ENCODE data around the gene HOXA13. TPM values are rescaled to one million over a fixed set of nuclear protein-coding genes. Genes with fewer than 3 reads are reported as not detected.

Gene HOXA13
- total RNA-seq, 3 donors from 2014 or later = 0.16 to 0.33 TPM; not detected in 1

DNA sequence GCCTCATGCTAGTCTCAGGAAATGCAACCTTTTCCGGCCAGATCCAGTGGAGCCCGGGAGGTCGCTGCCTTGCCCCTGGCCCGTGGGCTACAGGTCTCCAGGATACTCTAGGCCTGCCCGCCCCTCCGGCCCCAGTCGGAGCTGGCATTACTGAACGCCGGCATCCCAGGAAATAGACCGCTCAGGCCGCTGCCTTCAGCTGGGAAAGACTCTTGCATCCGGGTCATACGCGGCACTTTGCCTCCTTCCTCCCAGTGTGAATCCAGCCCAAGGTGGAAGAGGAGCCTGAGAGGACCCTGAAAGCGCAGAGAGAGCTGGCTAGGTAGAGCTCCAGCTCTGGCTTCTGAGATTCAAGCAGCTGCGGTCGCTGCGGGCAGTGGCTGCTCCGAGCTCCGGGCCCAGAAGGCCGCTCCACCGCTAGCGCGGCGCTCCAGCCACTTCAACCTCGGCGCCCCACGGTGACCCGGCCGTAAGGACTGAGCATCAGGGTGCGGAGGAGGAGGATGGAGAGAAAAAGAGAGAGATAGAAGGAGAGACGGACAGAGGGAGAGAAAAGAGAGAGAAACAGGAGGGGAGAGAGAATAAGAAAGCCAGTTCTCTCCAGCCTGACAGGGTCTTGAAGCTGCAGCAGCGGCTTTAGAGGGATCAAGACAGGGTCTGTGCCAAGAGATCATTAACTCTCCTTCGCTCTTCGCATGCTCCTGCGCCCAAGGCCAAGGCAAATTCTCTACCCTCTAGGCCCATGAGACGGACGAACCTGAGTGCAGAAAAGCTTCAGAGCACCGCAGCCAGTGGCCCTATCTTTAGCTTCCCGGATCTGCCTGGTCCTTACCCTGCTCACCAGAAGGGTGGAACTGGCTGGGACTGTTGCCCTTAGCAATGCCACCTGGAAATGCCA lies 24.0 kb downstream of the HOXA13 start:
- H3K27me3 ChIP-seq = peaks cover 5 to 67% of the 10 kb centered on the region in 2 donors
- H3K4me1 ChIP-seq = no peaks in the 10 kb centered on the region
- no peaks in the 10 kb centered on the region for H3K36me3 ChIP-seq
- no peaks in the 10 kb centered on the region for H3K9me3 ChIP-seq
- DNase-seq (ENCODE audit: low spot score in 2 of 2) = peak in 1 of 2 donors; percentile 49
- no peak overlapping the region for H3K27ac ChIP-seq
- H3K4me3 ChIP-seq = peak overlapping the region in 1 of 3 donors; percentile 19
- no peak for TF ChIP-seq POLR2AphosphoS5 (IDR thresholded peaks at IDR 0.05)
- intact Hi-C loops (cut with DNase I; ENCODE audit: low total_unique reads) = loop anchor here (10.0 kb wide), 1 partner anchor 1321 kb away; no protein-coding TSS in a partner anchor

DNA sequence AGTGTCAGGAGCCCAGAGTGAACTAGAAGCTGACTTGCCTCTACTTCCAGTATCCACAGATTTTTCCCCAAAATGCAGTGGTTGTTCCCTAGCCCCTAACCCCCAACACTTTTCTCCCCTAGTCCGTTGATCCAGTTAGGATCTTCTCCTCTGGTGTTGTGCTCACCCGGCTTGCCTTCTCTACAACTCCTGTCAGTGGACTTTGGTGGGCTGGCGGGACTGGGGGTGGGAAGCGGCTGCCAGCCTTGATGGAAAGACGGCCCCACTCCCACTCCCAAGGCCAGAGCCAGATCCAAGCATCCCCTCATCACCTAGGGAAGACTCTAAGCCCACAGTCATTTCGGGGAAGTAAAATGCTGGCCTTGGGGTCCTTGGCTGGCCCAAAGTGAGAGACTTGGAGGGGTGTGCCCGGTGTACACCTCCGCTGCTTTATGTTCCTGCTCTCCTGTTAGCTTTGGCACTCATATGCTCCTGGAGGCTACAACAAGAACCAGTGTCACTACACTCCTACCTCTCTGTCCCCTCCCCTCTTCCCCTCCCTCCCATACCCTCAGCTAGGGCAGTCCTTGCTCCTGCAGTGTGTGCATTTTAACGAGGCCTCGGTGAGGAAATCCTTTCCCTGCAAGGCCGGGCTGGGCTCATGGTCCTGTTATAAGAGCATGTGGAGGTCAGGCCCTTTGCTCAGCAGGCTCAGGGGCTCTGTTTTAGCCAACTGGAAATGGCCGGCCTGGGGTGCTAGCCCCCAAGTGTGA lies 24.8 kb downstream of the HOXA13 start:
- DNase-seq (ENCODE audit: low spot score in 2 of 2) = peak in 1 of 2 donors; percentile 42
- Histone ChIP-seq H3K27me3 (peaks cover 4 to 67% of the 10 kb centered on the region in 2 donors), H3K36me3 (no peaks in the 10 kb centered on the region), H3K9me3 (no peaks in the 10 kb centered on the region), H3K4me3 (peak overlapping the region in 2 of 3 donors; percentile 62 to 76), H3K27ac (no peak overlapping the region), H3K4me1 (no peaks in the 10 kb centered on the region)
- intact Hi-C loops (cut with DNase I; ENCODE audit: low total_unique reads) = loop anchor here (10.0 kb wide), 1 partner anchor 1320 kb away; no protein-coding TSS in a partner anchor
- TF ChIP-seq POLR2A (IDR thresholded peaks at IDR 0.05) (no peak), POLR2AphosphoS5 (IDR thresholded peaks at IDR 0.05) (no peak)
- TF ChIP-seq, protein P1, sequence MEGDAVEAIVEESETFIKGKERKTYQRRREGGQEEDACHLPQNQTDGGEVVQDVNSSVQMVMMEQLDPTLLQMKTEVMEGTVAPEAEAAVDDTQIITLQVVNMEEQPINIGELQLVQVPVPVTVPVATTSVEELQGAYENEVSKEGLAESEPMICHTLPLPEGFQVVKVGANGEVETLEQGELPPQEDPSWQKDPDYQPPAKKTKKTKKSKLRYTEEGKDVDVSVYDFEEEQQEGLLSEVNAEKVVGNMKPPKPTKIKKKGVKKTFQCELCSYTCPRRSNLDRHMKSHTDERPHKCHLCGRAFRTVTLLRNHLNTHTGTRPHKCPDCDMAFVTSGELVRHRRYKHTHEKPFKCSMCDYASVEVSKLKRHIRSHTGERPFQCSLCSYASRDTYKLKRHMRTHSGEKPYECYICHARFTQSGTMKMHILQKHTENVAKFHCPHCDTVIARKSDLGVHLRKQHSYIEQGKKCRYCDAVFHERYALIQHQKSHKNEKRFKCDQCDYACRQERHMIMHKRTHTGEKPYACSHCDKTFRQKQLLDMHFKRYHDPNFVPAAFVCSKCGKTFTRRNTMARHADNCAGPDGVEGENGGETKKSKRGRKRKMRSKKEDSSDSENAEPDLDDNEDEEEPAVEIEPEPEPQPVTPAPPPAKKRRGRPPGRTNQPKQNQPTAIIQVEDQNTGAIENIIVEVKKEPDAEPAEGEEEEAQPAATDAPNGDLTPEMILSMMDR (IDR thresholded peaks at IDR 0.05) = no peak

- DNase-seq (ENCODE audit: low spot score in 2 of 2) = peak in 1 of 2 donors; percentile 48
- no peaks in the 10 kb centered on the region for H3K9me3 ChIP-seq
- TF ChIP-seq POLR2AphosphoS5 (IDR thresholded peaks at IDR 0.05) (no peak), POLR2A (IDR thresholded peaks at IDR 0.05) (no peak)
- TF ChIP-seq, protein P1 (IDR thresholded peaks at IDR 0.05) = no peak
- H3K27me3 ChIP-seq = peaks cover 3 to 67% of the 10 kb centered on the region in 2 donors
- H3K36me3 ChIP-seq = no peaks in the 10 kb centered on the region
- no peaks in the 10 kb centered on the region for H3K4me1 ChIP-seq
- H3K27ac ChIP-seq = peak within 1 kb of the TSS; percentile 82 to 91
- H3K4me3 ChIP-seq = peak within 1 kb of the TSS; percentile 62 to 91 (median 76)
- intact Hi-C loops (cut with DNase I; ENCODE audit: low total_unique reads) = loop anchor here (10.0 kb wide), 1 partner anchor 1319 kb away; no protein-coding TSS in a partner anchor
Observed at GRCh38 chr7:27173956-27174873, 25.7 kb downstream of the HOXA13 start, which contains the start of gene HOXA10. Gene HOXA10 (minus strand): TSS chr7:27174320. CDS start chr7:27174306, 14 bp downstream.

- H3K9me3 ChIP-seq = no peaks in the 10 kb centered on the region
- peaks cover 3 to 69% of the 10 kb centered on the region in 2 donors for H3K27me3 ChIP-seq
- peak overlapping the region; percentile 62 to 91 (median 76) for H3K4me3 ChIP-seq
- peak in 1 of 3 donors; percentile 20 for TF ChIP-seq POLR2AphosphoS5 (IDR thresholded peaks at IDR 0.05)
- no peak for TF ChIP-seq POLR2A (IDR thresholded peaks at IDR 0.05)
- TF ChIP-seq, protein P1 (IDR thresholded peaks at IDR 0.05) = no peak
- H3K36me3 ChIP-seq = no peaks in the 10 kb centered on the region
- peak overlapping the region; percentile 82 to 91 for H3K27ac ChIP-seq
- intact Hi-C loops (cut with DNase I; ENCODE audit: low total_unique reads) = loop anchor here (10.0 kb wide), 1 partner anchor 1319 kb away; no protein-coding TSS in a partner anchor
- H3K4me1 ChIP-seq = no peaks in the 10 kb centered on the region
- peak in 1 of 2 donors; percentile 49 for DNase-seq (ENCODE audit: low spot score in 2 of 2)
Observed at GRCh38 chr7:27173511-27173955, 26.4 kb downstream of the HOXA13 start.

Measured in breast epithelium (tissue), 4 donors.